Lower leg skin (tissue), 4 donors: Measurements from ENCODE around the gene ACTL8. TPM values are rescaled to one million over a fixed set of nuclear protein-coding genes. Genes with fewer than 3 reads are reported as not detected.

ENCODE experiments used
- DNase-seq, 2 donors: peaks; one replicate each; pipeline ENCODE4 v3.0.0-alpha.2; 2019; ENCODE audit warnings: low spot score in 2 of 2
- H3K4me3 ChIP-seq: fragments of 200-600 bp; sonication (generic); 2 replicates; pipeline ENCODE4 v1.5.1; 2017; ENCODE audit warnings: mild to moderate bottlenecking, low read depth; ENCODE audit not compliant: poor library complexity, severe bottlenecking
- CTCF ChIP-seq, 3 donors: fragments of 450-650 bp; IDR thresholded peaks; one replicate each; pipeline ENCODE4 v1.5.1; 2016; ENCODE audit warnings: antibody characterized with exemption in 3 of 3, mild to moderate bottlenecking in 3 of 3, moderate library complexity in 2 of 3
- POLR2A ChIP-seq, 2 donors: fragments of 450-650 bp; IDR thresholded peaks; one replicate each; pipeline ENCODE4 v1.6.1; 2016 to 2017; ENCODE audit warnings: antibody characterized with exemption in 2 of 2, mild to moderate bottlenecking in 1 of 2, moderate library complexity in 1 of 2
- WGBS, 2 donors: methylation state at CpG; one replicate each; pipeline ENCODE4 v1.1.5; 2018; 5-methylcytosine and 5-hydroxymethylcytosine counted together
- intact Hi-C: fragments of 100-400 bp; cut with DNase I; formaldehyde crosslinking; loops from one replicate; pipeline ENCODE4 v1.15.0; 2023; ENCODE audit warnings: low total_unique reads
- total RNA-seq, 4 donors: library from RNA; depleted of rRNA; stranded (reverse); fragments of >200 nt; gene quantifications; one replicate each; pipeline ENCODE4 v1.1.0, GENCODE V29; 2016

Gene ACTL8
- total RNA-seq, 4 donors from 2014 or later: not detected

- DNase-seq: no peak
- WGBS, 2 donors: 84 to 98% methylated on average over 12 of the region's 12 CpGs
- no peak overlapping the region for H3K4me3 ChIP-seq
- intact Hi-C loops: no loop called here
- TF ChIP-seq POLR2A (IDR thresholded peaks at IDR 0.05): no peak
- no peak for TF ChIP-seq CTCF (IDR thresholded peaks at IDR 0.05)
Observed at GRCh38 chr1:17729248-17729647, 25.9 kb upstream of the ACTL8 start.

- intact Hi-C loops: no loop called here
- H3K4me3 ChIP-seq: no peak overlapping the region
- WGBS, 2 donors: 72 to 73% methylated on average over 10 of the region's 10 CpGs
- no peak for TF ChIP-seq CTCF (IDR thresholded peaks at IDR 0.05)
- DNase-seq: no peak
Observed at GRCh38 chr1:17729909-17730308, 25.2 kb upstream of the ACTL8 start.

GRCh38 chr1:17731460-17731859 lies 23.7 kb upstream of the ACTL8 start:
- H3K4me3 ChIP-seq: no peak overlapping the region
- intact Hi-C loops: no loop called here
- WGBS, 2 donors: 64 to 78% methylated on average over 5 of the region's 5 CpGs
- DNase-seq: no peak
- no peak for TF ChIP-seq POLR2A (IDR thresholded peaks at IDR 0.05)
- TF ChIP-seq CTCF (IDR thresholded peaks at IDR 0.05): no peak

GRCh38 chr1:17732475-17732874 lies 22.7 kb upstream of the ACTL8 start:
- no peak for TF ChIP-seq POLR2A (IDR thresholded peaks at IDR 0.05)
- no peak for TF ChIP-seq CTCF (IDR thresholded peaks at IDR 0.05)
- H3K4me3 ChIP-seq: no peak overlapping the region
- no peak for DNase-seq
- intact Hi-C loops: no loop called here
- 94 to 95% methylated on average over 2 of the region's 2 CpGs for WGBS, 2 donors

GRCh38 chr1:17733661-17734060 lies 21.5 kb upstream of the ACTL8 start:
- TF ChIP-seq CTCF (IDR thresholded peaks at IDR 0.05) (no peak), POLR2A (IDR thresholded peaks at IDR 0.05) (no peak)
- no peak for DNase-seq
- intact Hi-C loops: no loop called here
- H3K4me3 ChIP-seq: no peak overlapping the region
- WGBS, 2 donors: 66 to 71% methylated on average over 21 of the region's 21 CpGs

- intact Hi-C loops: no loop called here
- H3K4me3 ChIP-seq: no peak overlapping the region
- TF ChIP-seq POLR2A (IDR thresholded peaks at IDR 0.05) (no peak), CTCF (IDR thresholded peaks at IDR 0.05) (no peak)
- DNase-seq: no peak
- 70 to 75% methylated on average over 7 of the region's 7 CpGs for WGBS, 2 donors
Observed at GRCh38 chr1:17734609-17735008, 20.5 kb upstream of the ACTL8 start.
